Astrocyte of the cerebellum (primary cell): Measurements from ENCODE around the gene BICRAL.

ENCODE experiments used
- DNase-seq: peaks from one replicate; pipeline ENCODE4 v3.0.0-alpha.2; 2011; ENCODE audit warnings: low read depth
- H3K4me3 ChIP-seq: 2 replicates; pipeline ENCODE4 v1.5.1; 2011; ENCODE audit warnings: mild to moderate bottlenecking, low read depth, low read length, moderate library complexity
- in situ Hi-C: cut with HindIII; loops from 2 replicates; pipeline ENCODE4 v1.10.0; 2017; ENCODE audit warnings: low sequenced_read_pairs
- TF ChIP-seq, protein P1 (sequence below): IDR thresholded peaks from 2 replicates; pipeline ENCODE4 v1.5.1; 2012; ENCODE audit warnings: low read length, low read depth, moderate library complexity, mild to moderate bottlenecking; ENCODE audit errors: missing control alignments

Gene BICRAL

GRCh38 chr6:42915732-42916131, 133.9 kb downstream of the BICRAL start, which contains the start of gene PTCRA:
Gene PTCRA, plus strand, starts transcription at chr6:42916053. Its CDS starts 17 bp downstream, at chr6:42916070.
- DNase-seq, result no peak
- no peak within 1 kb of the TSS for H3K4me3 ChIP-seq
- in situ Hi-C loops, result no loop called here
- TF ChIP-seq, protein P1, sequence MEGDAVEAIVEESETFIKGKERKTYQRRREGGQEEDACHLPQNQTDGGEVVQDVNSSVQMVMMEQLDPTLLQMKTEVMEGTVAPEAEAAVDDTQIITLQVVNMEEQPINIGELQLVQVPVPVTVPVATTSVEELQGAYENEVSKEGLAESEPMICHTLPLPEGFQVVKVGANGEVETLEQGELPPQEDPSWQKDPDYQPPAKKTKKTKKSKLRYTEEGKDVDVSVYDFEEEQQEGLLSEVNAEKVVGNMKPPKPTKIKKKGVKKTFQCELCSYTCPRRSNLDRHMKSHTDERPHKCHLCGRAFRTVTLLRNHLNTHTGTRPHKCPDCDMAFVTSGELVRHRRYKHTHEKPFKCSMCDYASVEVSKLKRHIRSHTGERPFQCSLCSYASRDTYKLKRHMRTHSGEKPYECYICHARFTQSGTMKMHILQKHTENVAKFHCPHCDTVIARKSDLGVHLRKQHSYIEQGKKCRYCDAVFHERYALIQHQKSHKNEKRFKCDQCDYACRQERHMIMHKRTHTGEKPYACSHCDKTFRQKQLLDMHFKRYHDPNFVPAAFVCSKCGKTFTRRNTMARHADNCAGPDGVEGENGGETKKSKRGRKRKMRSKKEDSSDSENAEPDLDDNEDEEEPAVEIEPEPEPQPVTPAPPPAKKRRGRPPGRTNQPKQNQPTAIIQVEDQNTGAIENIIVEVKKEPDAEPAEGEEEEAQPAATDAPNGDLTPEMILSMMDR, result no peak

- in situ Hi-C loops, result no loop called here
- no peak for DNase-seq
- TF ChIP-seq, protein P1, result no peak
- H3K4me3 ChIP-seq, result no peak overlapping the region
Measured at GRCh38 chr6:42916288-42916687, 134.4 kb downstream of the BICRAL start.
